ENCODE data around the gene CCL8.

The CCL8 gene

DNA sequence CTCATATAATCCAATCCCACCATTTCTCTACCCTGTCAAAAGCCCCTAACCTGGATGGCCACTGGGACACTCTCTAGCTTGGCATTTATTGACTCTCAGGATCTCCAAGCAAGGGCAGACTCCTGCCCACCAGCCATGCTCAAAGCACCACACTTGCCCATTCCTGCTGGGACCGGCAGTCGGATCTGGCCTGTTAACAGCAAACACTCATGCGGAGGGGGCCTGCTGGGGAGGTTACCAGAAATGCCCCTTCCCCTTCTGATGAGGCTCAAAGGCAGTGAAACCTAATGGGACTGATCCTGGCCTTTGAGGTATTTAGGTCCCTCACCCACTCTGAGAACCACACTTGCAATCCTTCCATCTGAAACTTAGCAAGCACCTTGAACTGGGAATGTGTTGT lies 50.3 kb downstream of the CCL8 start:
- H3K4me3 ChIP-seq (ENCODE audit: low read depth, low read length) = no peak overlapping the region
- TF ChIP-seq, protein P1, sequence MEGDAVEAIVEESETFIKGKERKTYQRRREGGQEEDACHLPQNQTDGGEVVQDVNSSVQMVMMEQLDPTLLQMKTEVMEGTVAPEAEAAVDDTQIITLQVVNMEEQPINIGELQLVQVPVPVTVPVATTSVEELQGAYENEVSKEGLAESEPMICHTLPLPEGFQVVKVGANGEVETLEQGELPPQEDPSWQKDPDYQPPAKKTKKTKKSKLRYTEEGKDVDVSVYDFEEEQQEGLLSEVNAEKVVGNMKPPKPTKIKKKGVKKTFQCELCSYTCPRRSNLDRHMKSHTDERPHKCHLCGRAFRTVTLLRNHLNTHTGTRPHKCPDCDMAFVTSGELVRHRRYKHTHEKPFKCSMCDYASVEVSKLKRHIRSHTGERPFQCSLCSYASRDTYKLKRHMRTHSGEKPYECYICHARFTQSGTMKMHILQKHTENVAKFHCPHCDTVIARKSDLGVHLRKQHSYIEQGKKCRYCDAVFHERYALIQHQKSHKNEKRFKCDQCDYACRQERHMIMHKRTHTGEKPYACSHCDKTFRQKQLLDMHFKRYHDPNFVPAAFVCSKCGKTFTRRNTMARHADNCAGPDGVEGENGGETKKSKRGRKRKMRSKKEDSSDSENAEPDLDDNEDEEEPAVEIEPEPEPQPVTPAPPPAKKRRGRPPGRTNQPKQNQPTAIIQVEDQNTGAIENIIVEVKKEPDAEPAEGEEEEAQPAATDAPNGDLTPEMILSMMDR (IDR thresholded peaks at IDR 0.05; ENCODE audit: borderline replicate concordance, insufficient read depth, low read depth, low read length) = no peak

DNA sequence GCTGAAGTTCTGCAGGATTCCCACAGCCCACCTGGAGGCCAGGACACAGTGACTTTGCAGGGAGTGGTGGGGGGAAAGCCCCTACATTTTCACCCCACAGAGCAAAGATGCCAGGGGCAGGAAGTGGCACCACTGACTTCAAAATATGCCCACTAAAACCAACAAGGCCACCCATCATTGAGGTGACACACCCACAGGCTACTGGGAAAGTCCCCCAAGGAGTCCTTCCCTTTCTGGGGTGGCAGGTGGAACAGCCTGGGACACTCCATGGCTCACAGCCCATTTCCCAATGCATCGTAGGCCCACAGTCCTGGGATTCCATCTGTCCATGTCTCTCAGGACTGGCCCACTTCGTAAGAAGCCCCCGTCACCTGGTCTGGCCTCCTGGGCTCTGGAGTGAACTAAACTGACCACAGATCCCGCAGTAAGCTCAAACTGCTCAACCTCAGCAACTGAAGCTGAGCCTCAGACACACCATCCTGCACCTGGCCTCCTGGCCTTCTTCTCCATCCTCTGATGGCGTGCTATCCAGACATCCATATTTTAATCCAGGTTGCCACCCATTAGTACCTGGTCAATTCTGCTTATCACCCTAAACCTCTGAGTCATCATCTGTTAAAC lies 51.3 kb downstream of the CCL8 start:
- no peak overlapping the region for H3K4me3 ChIP-seq (ENCODE audit: low read depth, low read length)
- TF ChIP-seq, protein P1 (IDR thresholded peaks at IDR 0.05; ENCODE audit: borderline replicate concordance, insufficient read depth, low read depth, low read length) = no peak

DNA sequence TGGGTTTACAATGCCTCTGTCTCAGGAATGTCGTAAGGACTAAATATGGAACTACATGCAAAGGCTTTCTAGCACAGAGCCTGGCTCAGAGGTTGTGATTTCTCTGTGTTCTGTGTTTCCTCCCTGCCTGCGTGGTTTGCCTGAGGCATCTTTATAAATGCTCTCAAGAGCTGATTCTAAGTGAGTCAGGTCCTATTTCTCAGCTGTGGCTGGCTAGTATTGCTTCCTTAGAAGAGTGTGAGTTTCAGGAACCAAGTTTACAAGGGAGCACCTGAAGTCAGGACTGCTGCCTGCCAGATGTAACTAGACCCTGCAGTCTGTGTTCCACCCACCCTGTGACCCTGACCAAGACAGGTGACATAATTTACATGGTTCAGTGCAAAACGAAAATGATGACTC lies 51.8 kb downstream of the CCL8 start:
- H3K4me3 ChIP-seq (ENCODE audit: low read depth, low read length) = no peak overlapping the region
- TF ChIP-seq, protein P1 (IDR thresholded peaks at IDR 0.05; ENCODE audit: borderline replicate concordance, insufficient read depth, low read depth, low read length) = no peak

All from GM12875 (cell line).